Measurements from ENCODE around the gene ZFAND6. TPM values are rescaled to one million over a fixed set of nuclear protein-coding genes. Genes with fewer than 3 reads are reported as not detected.
A peak's percentile ranks its signal among the peaks of the same experiment; 100 is the strongest.

The ZFAND6 gene
- total RNA-seq, 1 donor = 109 TPM

DNA sequence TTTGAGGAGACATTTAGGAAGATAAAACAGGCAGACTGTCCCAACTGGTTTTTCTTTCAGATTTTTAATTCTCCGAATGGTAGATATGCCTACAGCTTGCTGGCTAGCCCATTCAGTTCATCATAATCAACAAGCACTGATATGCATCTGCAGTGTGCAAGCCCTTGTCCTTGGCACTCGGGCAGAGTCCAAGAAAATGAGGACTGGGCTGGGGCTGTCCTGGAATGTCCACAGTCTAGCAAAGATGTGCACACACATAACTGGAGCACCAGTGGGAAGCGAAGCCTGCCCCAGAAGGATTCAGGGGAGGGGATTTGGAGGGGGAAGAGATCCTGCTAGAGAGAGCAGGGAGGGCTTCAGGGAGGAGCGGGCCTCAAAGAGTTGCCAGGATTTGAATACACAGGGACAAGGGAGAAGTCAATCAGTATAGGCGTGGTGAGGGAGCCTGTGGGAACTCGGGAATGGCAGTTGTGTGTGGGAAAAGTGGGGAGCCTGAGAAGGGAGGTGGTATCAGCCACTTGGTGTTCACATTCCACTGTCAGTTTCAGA is 102.1 kb downstream of the ZFAND6 start:
- H3K27me3 ChIP-seq (ENCODE audit: insufficient read depth, low read length) = no peaks in the 10 kb centered on the region
- peak; percentile 38 for DNase-seq (ENCODE audit: insufficient read length, low spot score, missing footprints)
- peaks cover 15% of the 10 kb centered on the region for H3K4me1 ChIP-seq (ENCODE audit: insufficient read depth, low read length)
- H3K4me3 ChIP-seq (ENCODE audit: insufficient read depth, low read length) = no peak overlapping the region
- TF ChIP-seq, protein P1, sequence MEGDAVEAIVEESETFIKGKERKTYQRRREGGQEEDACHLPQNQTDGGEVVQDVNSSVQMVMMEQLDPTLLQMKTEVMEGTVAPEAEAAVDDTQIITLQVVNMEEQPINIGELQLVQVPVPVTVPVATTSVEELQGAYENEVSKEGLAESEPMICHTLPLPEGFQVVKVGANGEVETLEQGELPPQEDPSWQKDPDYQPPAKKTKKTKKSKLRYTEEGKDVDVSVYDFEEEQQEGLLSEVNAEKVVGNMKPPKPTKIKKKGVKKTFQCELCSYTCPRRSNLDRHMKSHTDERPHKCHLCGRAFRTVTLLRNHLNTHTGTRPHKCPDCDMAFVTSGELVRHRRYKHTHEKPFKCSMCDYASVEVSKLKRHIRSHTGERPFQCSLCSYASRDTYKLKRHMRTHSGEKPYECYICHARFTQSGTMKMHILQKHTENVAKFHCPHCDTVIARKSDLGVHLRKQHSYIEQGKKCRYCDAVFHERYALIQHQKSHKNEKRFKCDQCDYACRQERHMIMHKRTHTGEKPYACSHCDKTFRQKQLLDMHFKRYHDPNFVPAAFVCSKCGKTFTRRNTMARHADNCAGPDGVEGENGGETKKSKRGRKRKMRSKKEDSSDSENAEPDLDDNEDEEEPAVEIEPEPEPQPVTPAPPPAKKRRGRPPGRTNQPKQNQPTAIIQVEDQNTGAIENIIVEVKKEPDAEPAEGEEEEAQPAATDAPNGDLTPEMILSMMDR (IDR thresholded peaks at IDR 0.05; ENCODE audit: extremely low read depth, low read depth, low read length) = no peak
- peak overlapping the region; percentile 55 for H3K27ac ChIP-seq (ENCODE audit: low read depth, low read length)
- peaks cover 23% of the 10 kb centered on the region for H3K36me3 ChIP-seq (ENCODE audit: insufficient read depth, low read length)
- H3K4me2 ChIP-seq (ENCODE audit: insufficient read depth, low read length) = no peak overlapping the region
- no peaks in the 10 kb centered on the region for H3K79me2 ChIP-seq (ENCODE audit: insufficient read depth, low read length)
- no peaks in the 10 kb centered on the region for H4K20me1 ChIP-seq (ENCODE audit: insufficient read depth, low read length)
- H2AFZ ChIP-seq (ENCODE audit: low read length) = no peak overlapping the region
- no peaks in the 10 kb centered on the region for H3K9me3 ChIP-seq (ENCODE audit: low read depth, low read length)

DNA sequence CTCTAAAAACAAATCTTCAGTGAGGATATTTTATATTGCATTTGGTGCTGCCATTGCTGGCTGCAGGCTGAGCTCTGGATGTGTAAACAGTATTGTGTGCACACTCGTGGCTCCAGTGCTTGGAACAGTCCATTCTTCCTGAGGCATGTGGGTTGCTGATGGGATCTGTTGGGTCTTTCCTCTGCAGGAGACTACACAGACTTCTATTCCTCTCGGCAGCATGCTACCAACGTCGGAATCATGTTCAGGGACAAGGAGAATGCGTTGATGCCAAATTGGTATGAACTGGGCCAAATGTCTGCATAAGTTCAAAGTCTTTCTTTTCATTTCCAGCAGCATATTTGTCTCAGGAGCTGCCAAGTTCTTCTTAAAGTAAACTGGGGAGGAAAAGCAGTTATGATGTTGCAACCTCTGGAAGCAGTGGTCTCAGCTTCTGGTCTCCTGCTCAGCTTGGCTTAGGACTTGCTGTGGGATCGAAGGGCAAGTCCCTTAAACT is 102.6 kb downstream of the ZFAND6 start:
- TF ChIP-seq, protein P1 (IDR thresholded peaks at IDR 0.05; ENCODE audit: extremely low read depth, low read depth, low read length) = no peak
- no peak overlapping the region for H3K4me2 ChIP-seq (ENCODE audit: insufficient read depth, low read length)
- no peak for DNase-seq (ENCODE audit: insufficient read length, low spot score, missing footprints)
- H3K27ac ChIP-seq (ENCODE audit: low read depth, low read length) = no peak overlapping the region
- no peak overlapping the region for H2AFZ ChIP-seq (ENCODE audit: low read length)
- H3K9me3 ChIP-seq (ENCODE audit: low read depth, low read length) = no peaks in the 10 kb centered on the region
- peaks cover 15% of the 10 kb centered on the region for H3K4me1 ChIP-seq (ENCODE audit: insufficient read depth, low read length)
- H3K79me2 ChIP-seq (ENCODE audit: insufficient read depth, low read length) = no peaks in the 10 kb centered on the region
- H3K36me3 ChIP-seq (ENCODE audit: insufficient read depth, low read length) = peaks cover 23% of the 10 kb centered on the region
- H3K27me3 ChIP-seq (ENCODE audit: insufficient read depth, low read length) = no peaks in the 10 kb centered on the region
- H4K20me1 ChIP-seq (ENCODE audit: insufficient read depth, low read length) = no peaks in the 10 kb centered on the region
- H3K4me3 ChIP-seq (ENCODE audit: insufficient read depth, low read length) = no peak overlapping the region

DNA sequence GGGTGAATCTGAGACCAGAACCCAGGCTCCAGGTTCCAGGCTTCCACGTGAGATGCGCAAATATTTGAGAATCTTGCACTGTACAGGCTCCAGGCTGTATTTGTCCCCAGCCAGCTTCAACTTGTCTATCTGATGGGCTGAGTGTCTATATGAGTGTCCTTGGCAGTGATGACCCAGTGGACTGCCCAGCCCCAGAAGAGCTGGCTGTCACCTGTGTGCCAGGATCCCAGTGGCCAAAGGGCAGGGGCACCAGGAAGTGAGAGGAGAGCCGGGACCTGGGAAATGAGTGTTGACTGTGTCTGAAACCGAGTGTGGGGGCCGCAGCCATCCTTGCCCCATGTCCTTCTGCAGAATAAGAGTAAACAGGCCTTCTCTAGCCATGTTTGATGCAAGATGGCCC is 103.7 kb downstream of the ZFAND6 start:
- H3K27me3 ChIP-seq (ENCODE audit: insufficient read depth, low read length) = no peaks in the 10 kb centered on the region
- H4K20me1 ChIP-seq (ENCODE audit: insufficient read depth, low read length) = no peaks in the 10 kb centered on the region
- TF ChIP-seq, protein P1 (IDR thresholded peaks at IDR 0.05; ENCODE audit: extremely low read depth, low read depth, low read length) = no peak
- no peak overlapping the region for H3K4me2 ChIP-seq (ENCODE audit: insufficient read depth, low read length)
- no peaks in the 10 kb centered on the region for H3K9me3 ChIP-seq (ENCODE audit: low read depth, low read length)
- peaks cover 15% of the 10 kb centered on the region for H3K4me1 ChIP-seq (ENCODE audit: insufficient read depth, low read length)
- peaks cover 24% of the 10 kb centered on the region for H3K36me3 ChIP-seq (ENCODE audit: insufficient read depth, low read length)
- DNase-seq (ENCODE audit: insufficient read length, low spot score, missing footprints) = no peak
- no peaks in the 10 kb centered on the region for H3K79me2 ChIP-seq (ENCODE audit: insufficient read depth, low read length)
- H2AFZ ChIP-seq (ENCODE audit: low read length) = no peak overlapping the region
- no peak overlapping the region for H3K4me3 ChIP-seq (ENCODE audit: insufficient read depth, low read length)
- H3K27ac ChIP-seq (ENCODE audit: low read depth, low read length) = no peak overlapping the region

DNA sequence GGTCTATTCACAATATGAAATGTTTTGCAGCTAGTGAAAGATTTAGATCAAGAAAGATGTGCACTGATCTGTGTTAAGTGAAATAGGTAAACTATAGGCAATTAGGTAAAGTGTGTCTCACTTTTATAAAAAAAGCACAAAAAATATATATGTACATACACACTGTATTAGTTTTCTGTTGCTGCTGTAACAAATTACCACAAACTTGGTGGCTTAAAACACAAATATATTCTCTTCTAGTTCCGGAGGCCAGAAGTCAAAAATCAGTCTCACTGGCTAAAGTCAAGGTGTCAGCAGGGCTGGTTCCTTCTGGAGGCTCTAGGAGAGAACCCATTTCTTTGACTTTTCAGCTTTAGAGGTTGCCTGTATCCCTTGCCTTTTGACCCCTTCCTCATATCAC is 104.4 kb downstream of the ZFAND6 start:
- Histone ChIP-seq H3K4me1 (ENCODE audit: insufficient read depth, low read length) (peaks cover 15% of the 10 kb centered on the region), H3K79me2 (ENCODE audit: insufficient read depth, low read length) (no peaks in the 10 kb centered on the region), H3K27ac (ENCODE audit: low read depth, low read length) (no peak overlapping the region), H3K9me3 (ENCODE audit: low read depth, low read length) (no peaks in the 10 kb centered on the region), H3K27me3 (ENCODE audit: insufficient read depth, low read length) (no peaks in the 10 kb centered on the region), H3K36me3 (ENCODE audit: insufficient read depth, low read length) (peaks cover 29% of the 10 kb centered on the region), H3K4me3 (ENCODE audit: insufficient read depth, low read length) (no peak overlapping the region), H4K20me1 (ENCODE audit: insufficient read depth, low read length) (no peaks in the 10 kb centered on the region), H2AFZ (ENCODE audit: low read length) (no peak overlapping the region), H3K4me2 (ENCODE audit: insufficient read depth, low read length) (no peak overlapping the region)
- TF ChIP-seq, protein P1 (IDR thresholded peaks at IDR 0.05; ENCODE audit: extremely low read depth, low read depth, low read length) = no peak
- no peak for DNase-seq (ENCODE audit: insufficient read length, low spot score, missing footprints)
